ENCODE results near the gene CYP4F11.
"Not testable (repeated sequence)": the region's sequence is repeated elsewhere in the genome, so short reads cannot be mapped to it uniquely, and the experiment has no call there.

DNA sequence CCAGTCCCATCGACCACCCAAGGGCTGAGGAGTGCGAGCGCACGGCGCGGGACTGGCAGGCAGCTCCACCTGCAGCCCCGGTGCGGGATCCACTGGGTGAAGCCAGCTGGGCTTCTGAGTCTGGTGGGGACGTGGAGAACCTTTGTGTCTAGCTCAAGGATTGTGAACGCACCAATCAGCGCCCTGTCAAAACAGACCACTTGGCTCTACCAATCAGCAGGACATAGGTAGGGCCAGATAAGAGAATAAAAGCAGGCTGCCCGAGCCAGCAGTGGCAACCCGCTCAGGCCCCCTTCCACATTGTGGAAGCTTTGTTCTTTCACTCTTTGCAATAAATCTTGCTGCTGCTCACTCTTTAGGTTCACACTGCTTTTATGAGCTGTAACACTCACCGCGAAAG is 34.3 kb downstream of the CYP4F11 start:
- TF ChIP-seq, protein P1, sequence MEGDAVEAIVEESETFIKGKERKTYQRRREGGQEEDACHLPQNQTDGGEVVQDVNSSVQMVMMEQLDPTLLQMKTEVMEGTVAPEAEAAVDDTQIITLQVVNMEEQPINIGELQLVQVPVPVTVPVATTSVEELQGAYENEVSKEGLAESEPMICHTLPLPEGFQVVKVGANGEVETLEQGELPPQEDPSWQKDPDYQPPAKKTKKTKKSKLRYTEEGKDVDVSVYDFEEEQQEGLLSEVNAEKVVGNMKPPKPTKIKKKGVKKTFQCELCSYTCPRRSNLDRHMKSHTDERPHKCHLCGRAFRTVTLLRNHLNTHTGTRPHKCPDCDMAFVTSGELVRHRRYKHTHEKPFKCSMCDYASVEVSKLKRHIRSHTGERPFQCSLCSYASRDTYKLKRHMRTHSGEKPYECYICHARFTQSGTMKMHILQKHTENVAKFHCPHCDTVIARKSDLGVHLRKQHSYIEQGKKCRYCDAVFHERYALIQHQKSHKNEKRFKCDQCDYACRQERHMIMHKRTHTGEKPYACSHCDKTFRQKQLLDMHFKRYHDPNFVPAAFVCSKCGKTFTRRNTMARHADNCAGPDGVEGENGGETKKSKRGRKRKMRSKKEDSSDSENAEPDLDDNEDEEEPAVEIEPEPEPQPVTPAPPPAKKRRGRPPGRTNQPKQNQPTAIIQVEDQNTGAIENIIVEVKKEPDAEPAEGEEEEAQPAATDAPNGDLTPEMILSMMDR (IDR thresholded peaks at IDR 0.05): not testable (repeated sequence)
- TF ChIP-seq POLR2A (IDR thresholded peaks at IDR 0.05): not testable (repeated sequence)
